ENCODE measurements around the gene NKTR. TPM values are rescaled to one million over a fixed set of nuclear protein-coding genes. Genes with fewer than 3 reads are reported as not detected.

Gene NKTR
- total RNA-seq, 2 experiments from 2014 or later = 90.2 to 154 TPM

GRCh38 chr3:42649783-42650182 lies 49.3 kb downstream of the NKTR start:
- Histone ChIP-seq H3K9me3 (ENCODE audit: low read length) (no peaks in the 10 kb centered on the region), H4K20me1 (ENCODE audit: insufficient read depth, low read length) (no peaks in the 10 kb centered on the region), H2AFZ (ENCODE audit: low read length) (no peak overlapping the region), H3K79me2 (ENCODE audit: insufficient read depth, low read depth, low read length) (no peaks in the 10 kb centered on the region), H3K4me1 (ENCODE audit: insufficient read depth, low read length, poor library complexity, severe bottlenecking) (peaks cover 5% of the 10 kb centered on the region), H3K27ac (ENCODE audit: low read depth, low read length, poor library complexity, severe bottlenecking) (no peak overlapping the region), H3K9me2 (ENCODE audit: insufficient read depth, low read length) (no peaks in the 10 kb centered on the region), H3K4me3 (ENCODE audit: low read depth, low read length, poor library complexity, severe bottlenecking) (no peak overlapping the region), H3K36me3 (ENCODE audit: insufficient read depth, low read length) (peaks cover 48% of the 10 kb centered on the region), H3K4me2 (ENCODE audit: low read length) (no peak overlapping the region)
- no TSS peak for BruUV-seq (replicated peaks)
- no peak for DNase-seq (ENCODE audit: low spot score)
- TF ChIP-seq EZH2phosphoT487 (IDR thresholded peaks at IDR 0.05; ENCODE audit: borderline replicate concordance, low read depth, low read length) (no peak), CTCF (conservative IDR thresholded peaks at IDR 0.05; ENCODE audit: low read length) (no peak)
- intact Hi-C loops (cut with micrococcal nuclease; ENCODE audit: unreplicated experiment) = loop anchor here (10.0 kb wide), 1 partner anchor 95 kb away; no protein-coding TSS in a partner anchor
- ChIA-PET POLR2A (interaction anchor here (0.5 kb wide), 1 partner anchor 34 kb away, joined by 3 read pairs; no protein-coding TSS in a partner anchor), CTCF (ENCODE audit: unreplicated experiment) (no interaction called here)

- CTCF ChIA-PET (ENCODE audit: unreplicated experiment) = no interaction called here
- H2AFZ ChIP-seq (ENCODE audit: low read length) = no peak overlapping the region
- peaks cover 5% of the 10 kb centered on the region for H3K4me1 ChIP-seq (ENCODE audit: insufficient read depth, low read length, poor library complexity, severe bottlenecking)
- no peaks in the 10 kb centered on the region for H4K20me1 ChIP-seq (ENCODE audit: insufficient read depth, low read length)
- intact Hi-C loops (cut with micrococcal nuclease; ENCODE audit: unreplicated experiment) = loop anchor here (10.0 kb wide), 1 partner anchor 93 kb away; no protein-coding TSS in a partner anchor
- H3K9me2 ChIP-seq (ENCODE audit: insufficient read depth, low read length) = no peaks in the 10 kb centered on the region
- H3K4me2 ChIP-seq (ENCODE audit: low read length) = no peak overlapping the region
- POLR2A ChIA-PET = interaction anchor here (0.6 kb wide), 2 partner anchors 10 to 101 kb away, joined by 3 to 4 read pairs; no protein-coding TSS in a partner anchor
- no peak overlapping the region for H3K27ac ChIP-seq (ENCODE audit: low read depth, low read length, poor library complexity, severe bottlenecking)
- H3K9me3 ChIP-seq (ENCODE audit: low read length) = no peaks in the 10 kb centered on the region
- no peak overlapping the region for H3K4me3 ChIP-seq (ENCODE audit: low read depth, low read length, poor library complexity, severe bottlenecking)
- no peaks in the 10 kb centered on the region for H3K79me2 ChIP-seq (ENCODE audit: insufficient read depth, low read depth, low read length)
- BruUV-seq (replicated peaks) = no TSS peak
- TF ChIP-seq CTCF (conservative IDR thresholded peaks at IDR 0.05; ENCODE audit: low read length) = no peak
- no peak for TF ChIP-seq EZH2phosphoT487 (IDR thresholded peaks at IDR 0.05; ENCODE audit: borderline replicate concordance, low read depth, low read length)
- no peak for DNase-seq (ENCODE audit: low spot score)
- H3K36me3 ChIP-seq (ENCODE audit: insufficient read depth, low read length) = peaks cover 32% of the 10 kb centered on the region
Measured at GRCh38 chr3:42651248-42652091, 51.0 kb downstream of the NKTR start.

- Histone ChIP-seq H3K27ac (ENCODE audit: low read depth, low read length, poor library complexity, severe bottlenecking) (no peak overlapping the region), H3K9me3 (ENCODE audit: low read length) (no peaks in the 10 kb centered on the region), H3K4me1 (ENCODE audit: insufficient read depth, low read length, poor library complexity, severe bottlenecking) (peaks cover 5% of the 10 kb centered on the region), H3K36me3 (ENCODE audit: insufficient read depth, low read length) (peaks cover 24% of the 10 kb centered on the region), H3K79me2 (ENCODE audit: insufficient read depth, low read depth, low read length) (no peaks in the 10 kb centered on the region), H3K9me2 (ENCODE audit: insufficient read depth, low read length) (no peaks in the 10 kb centered on the region), H4K20me1 (ENCODE audit: insufficient read depth, low read length) (no peaks in the 10 kb centered on the region), H2AFZ (ENCODE audit: low read length) (no peak overlapping the region), H3K4me3 (ENCODE audit: low read depth, low read length, poor library complexity, severe bottlenecking) (no peak overlapping the region), H3K4me2 (ENCODE audit: low read length) (no peak overlapping the region)
- ChIA-PET POLR2A (interaction anchor here (0.6 kb wide), 1 partner anchor 10 kb away, joined by 3 read pairs; no protein-coding TSS in a partner anchor), CTCF (ENCODE audit: unreplicated experiment) (no interaction called here)
- DNase-seq (ENCODE audit: low spot score) = no peak
- BruUV-seq (replicated peaks) = no TSS peak
- intact Hi-C loops (cut with micrococcal nuclease; ENCODE audit: unreplicated experiment) = loop anchor here (10.0 kb wide), 1 partner anchor 93 kb away; no protein-coding TSS in a partner anchor
- no peak for TF ChIP-seq CTCF (conservative IDR thresholded peaks at IDR 0.05; ENCODE audit: low read length)
- no peak for TF ChIP-seq EZH2phosphoT487 (IDR thresholded peaks at IDR 0.05; ENCODE audit: borderline replicate concordance, low read depth, low read length)
Measured at GRCh38 chr3:42652251-42652610, 51.7 kb downstream of the NKTR start.
